NCI-H1092 treated with DMSO at 0.1 percent for 48 hours (cell line): ENCODE measurements around the gene ANKFN1.
"Not testable (repeated sequence)": the region's sequence is repeated elsewhere in the genome, so short reads cannot be mapped to it uniquely, and the experiment has no call there.

Experiments used
- DNase-seq: peaks from one replicate; lab custom pipeline; 2025; lab: John Stamatoyannopoulos, UW

Gene ANKFN1

GRCh38 chr17:56288786-56289185 lies 135.5 kb downstream of the ANKFN1 start:
- not testable (repeated sequence) for DNase-seq

- DNase-seq: no peak
Observed at GRCh38 chr17:56289321-56289720, 136.0 kb downstream of the ANKFN1 start.

- DNase-seq: peak; percentile 37
Observed at GRCh38 chr17:56290101-56290801, 137.0 kb downstream of the ANKFN1 start.

GRCh38 chr17:56290802-56291118 lies 137.5 kb downstream of the ANKFN1 start:
- DNase-seq: peak; percentile 37

GRCh38 chr17:56291226-56291805 lies 138.0 kb downstream of the ANKFN1 start:
- no peak for DNase-seq

GRCh38 chr17:56292010-56292409 lies 138.7 kb downstream of the ANKFN1 start:
- DNase-seq: no peak

- no peak for DNase-seq
Observed at GRCh38 chr17:56292578-56292977, 139.3 kb downstream of the ANKFN1 start.

GRCh38 chr17:56297184-56297583 lies 143.9 kb downstream of the ANKFN1 start:
- no peak for DNase-seq

GRCh38 chr17:56298846-56299245 lies 145.6 kb downstream of the ANKFN1 start:
- DNase-seq: no peak

- no peak for DNase-seq
Observed at GRCh38 chr17:56300144-56300543, 146.9 kb downstream of the ANKFN1 start.

- DNase-seq: no peak
Observed at GRCh38 chr17:56305007-56305406, 151.7 kb downstream of the ANKFN1 start.

- DNase-seq: no peak
Observed at GRCh38 chr17:56309897-56310296, 156.6 kb downstream of the ANKFN1 start.

GRCh38 chr17:56310782-56311181 lies 157.5 kb downstream of the ANKFN1 start:
- no peak for DNase-seq

- DNase-seq: no peak
Observed at GRCh38 chr17:56313201-56313600, 159.9 kb downstream of the ANKFN1 start.

- DNase-seq: no peak
Observed at GRCh38 chr17:56314026-56314425, 160.8 kb downstream of the ANKFN1 start.

- DNase-seq: no peak
Observed at GRCh38 chr17:56314984-56315602, 161.8 kb downstream of the ANKFN1 start.

- DNase-seq: no peak
Observed at GRCh38 chr17:56316604-56317003, 163.3 kb downstream of the ANKFN1 start.

GRCh38 chr17:56317351-56318208 lies 164.3 kb downstream of the ANKFN1 start:
- no peak for DNase-seq

GRCh38 chr17:56319531-56319930 lies 166.3 kb downstream of the ANKFN1 start:
- peak; percentile 74 for DNase-seq

GRCh38 chr17:56320443-56320842 lies 167.2 kb downstream of the ANKFN1 start:
- DNase-seq: no peak

- DNase-seq: no peak
Observed at GRCh38 chr17:56322991-56323390, 169.7 kb downstream of the ANKFN1 start.

GRCh38 chr17:56324676-56325075 lies 171.4 kb downstream of the ANKFN1 start:
- DNase-seq: no peak
